ENCODE results near the gene KIFC1.

The KIFC1 gene

DNA sequence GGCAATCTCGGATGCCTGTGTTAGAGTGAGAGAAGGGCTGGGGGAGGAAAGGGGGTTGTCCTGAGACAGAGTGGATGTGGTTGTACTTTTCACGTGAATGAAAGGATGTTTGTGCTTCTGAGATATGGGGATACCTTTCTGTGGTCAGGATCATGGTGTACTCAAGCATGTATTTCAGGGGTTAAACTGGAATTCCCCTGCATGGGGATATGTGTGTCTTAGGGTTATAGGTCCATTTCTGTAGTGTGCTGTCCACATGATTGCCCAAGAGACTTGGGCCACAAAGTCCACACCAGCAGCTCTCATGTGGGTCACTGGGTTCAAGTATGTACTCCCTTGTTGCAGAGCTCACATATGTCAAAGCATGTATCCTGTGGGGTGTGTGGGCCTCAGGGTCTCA, 38.7 kb downstream of the KIFC1 start:
- Histone ChIP-seq H3K27ac (no peak overlapping the region), H3K27me3 (replicated peaks) (no peaks in the 10 kb centered on the region), H3K4me3 (ENCODE audit: low read depth, low read length) (no peak overlapping the region), H3K36me3 (replicated peaks) (peaks cover 2% of the 10 kb centered on the region)
- in situ Hi-C loops (cut with HindIII; ENCODE audit: low pct_ligation_motif_present, low sequenced_read_pairs): no loop called here
- DNase-seq: no peak
- TF ChIP-seq, protein P1, sequence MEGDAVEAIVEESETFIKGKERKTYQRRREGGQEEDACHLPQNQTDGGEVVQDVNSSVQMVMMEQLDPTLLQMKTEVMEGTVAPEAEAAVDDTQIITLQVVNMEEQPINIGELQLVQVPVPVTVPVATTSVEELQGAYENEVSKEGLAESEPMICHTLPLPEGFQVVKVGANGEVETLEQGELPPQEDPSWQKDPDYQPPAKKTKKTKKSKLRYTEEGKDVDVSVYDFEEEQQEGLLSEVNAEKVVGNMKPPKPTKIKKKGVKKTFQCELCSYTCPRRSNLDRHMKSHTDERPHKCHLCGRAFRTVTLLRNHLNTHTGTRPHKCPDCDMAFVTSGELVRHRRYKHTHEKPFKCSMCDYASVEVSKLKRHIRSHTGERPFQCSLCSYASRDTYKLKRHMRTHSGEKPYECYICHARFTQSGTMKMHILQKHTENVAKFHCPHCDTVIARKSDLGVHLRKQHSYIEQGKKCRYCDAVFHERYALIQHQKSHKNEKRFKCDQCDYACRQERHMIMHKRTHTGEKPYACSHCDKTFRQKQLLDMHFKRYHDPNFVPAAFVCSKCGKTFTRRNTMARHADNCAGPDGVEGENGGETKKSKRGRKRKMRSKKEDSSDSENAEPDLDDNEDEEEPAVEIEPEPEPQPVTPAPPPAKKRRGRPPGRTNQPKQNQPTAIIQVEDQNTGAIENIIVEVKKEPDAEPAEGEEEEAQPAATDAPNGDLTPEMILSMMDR (IDR thresholded peaks at IDR 0.05; ENCODE audit: low read depth, low read length, missing control alignments): no peak

DNA sequence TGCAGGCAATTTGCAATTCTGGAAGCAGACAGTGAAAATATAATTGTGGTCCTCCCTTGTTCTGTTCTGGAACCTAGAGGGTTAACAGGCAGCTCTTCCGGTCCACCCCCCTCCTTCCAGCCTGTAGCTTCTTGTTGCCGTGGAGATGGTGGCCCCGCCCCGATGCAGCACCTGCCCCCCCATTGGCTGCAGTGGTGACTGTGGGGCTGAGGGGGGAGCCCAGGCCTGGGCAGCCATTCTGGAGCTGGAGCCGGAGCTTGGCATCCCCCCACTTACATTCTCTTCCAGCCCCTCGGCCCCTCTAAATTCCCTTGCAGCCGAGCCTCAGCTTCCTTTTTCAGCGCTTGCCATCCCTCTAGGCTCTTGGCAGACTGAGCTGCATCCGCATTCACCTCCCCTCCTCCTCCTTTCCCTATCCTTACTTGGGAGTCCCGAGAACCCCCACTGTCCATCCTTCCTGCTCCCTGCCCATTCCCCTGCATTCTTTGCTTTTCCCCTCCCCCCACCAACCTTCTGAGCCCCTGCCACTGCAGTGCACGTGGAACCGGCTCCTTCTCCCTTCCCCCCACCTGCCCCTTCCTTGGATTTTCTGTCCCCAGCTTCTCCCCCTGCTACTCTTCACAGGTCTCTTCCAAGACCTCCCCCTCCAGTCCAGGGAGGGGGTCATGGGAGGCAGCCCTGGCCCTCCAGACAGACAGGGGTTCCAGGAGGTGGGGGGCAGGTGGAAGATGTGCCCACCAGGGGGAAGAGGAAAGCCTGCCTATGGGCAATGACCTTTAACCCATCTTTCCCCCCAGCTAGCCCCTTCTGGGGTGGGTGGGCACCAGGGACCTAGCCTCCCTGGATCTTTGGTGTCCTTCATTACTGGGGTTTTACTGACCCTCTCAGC, 39.6 kb downstream of the KIFC1 start:
- TF ChIP-seq, protein P1 (IDR thresholded peaks at IDR 0.05; ENCODE audit: low read depth, low read length, missing control alignments): no peak
- Histone ChIP-seq H3K4me3 (ENCODE audit: low read depth, low read length) (peak overlapping the region; percentile 20), H3K27me3 (replicated peaks) (no peaks in the 10 kb centered on the region), H3K27ac (no peak overlapping the region), H3K36me3 (replicated peaks) (peaks cover 9% of the 10 kb centered on the region)
- in situ Hi-C loops (cut with HindIII; ENCODE audit: low pct_ligation_motif_present, low sequenced_read_pairs): no loop called here
- DNase-seq: peak; percentile 61

DNA sequence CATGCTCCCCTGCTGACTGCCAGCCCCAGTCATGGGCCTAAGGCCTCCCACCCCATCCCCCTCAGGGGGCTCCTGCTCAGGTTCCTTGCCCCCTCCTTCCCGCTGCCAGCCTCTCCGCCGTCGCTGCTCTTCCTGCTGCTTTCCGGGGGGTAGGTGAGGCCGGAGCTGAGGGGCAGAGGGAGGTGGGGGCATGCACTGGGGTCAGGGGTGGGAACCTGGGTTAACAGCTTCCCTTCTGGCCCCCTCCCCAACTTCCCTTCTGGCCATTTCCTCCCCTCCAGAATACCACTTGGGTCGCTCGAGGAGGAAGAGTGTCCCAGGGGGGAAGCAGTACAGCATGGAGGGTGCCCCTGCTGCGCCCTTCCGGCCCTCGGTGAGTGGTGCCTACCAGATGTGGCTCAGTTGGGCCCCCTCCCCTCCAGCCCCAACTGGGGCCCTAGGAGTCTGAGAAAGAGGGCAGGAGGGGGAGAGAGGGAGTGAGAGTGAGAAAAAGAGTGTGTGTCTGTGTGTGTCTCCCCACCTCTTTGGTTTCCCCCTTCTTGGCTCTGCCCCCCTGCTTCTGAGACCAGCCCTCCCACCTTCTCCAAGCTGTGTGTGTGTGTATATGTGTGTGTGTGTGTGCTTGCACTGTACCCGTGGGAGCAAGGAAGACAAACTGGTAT, 40.4 kb downstream of the KIFC1 start:
- in situ Hi-C loops (cut with HindIII; ENCODE audit: low pct_ligation_motif_present, low sequenced_read_pairs): no loop called here
- no peak for DNase-seq
- no peak overlapping the region for H3K4me3 ChIP-seq (ENCODE audit: low read depth, low read length)
- peaks cover 15% of the 10 kb centered on the region for H3K36me3 ChIP-seq (replicated peaks)
- no peaks in the 10 kb centered on the region for H3K27me3 ChIP-seq (replicated peaks)
- TF ChIP-seq, protein P1 (IDR thresholded peaks at IDR 0.05; ENCODE audit: low read depth, low read length, missing control alignments): no peak
- H3K27ac ChIP-seq: no peak overlapping the region

DNA sequence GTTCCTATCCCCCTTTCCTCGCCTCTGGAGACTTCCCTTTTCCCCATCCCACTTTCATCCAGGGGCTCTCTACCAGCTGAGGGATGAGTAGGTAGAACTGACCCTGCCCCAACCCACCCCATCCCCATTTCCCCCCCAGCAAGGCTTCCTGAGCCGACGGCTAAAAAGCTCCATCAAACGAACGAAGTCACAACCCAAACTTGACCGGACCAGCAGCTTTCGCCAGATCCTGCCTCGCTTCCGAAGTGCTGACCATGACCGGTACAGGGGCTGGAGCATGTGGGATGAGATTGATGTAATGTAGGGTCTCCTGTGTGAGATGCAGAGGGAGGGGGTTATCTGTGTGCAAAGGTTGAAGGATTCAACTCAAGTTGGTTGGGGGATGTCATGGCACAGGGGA, 40.9 kb downstream of the KIFC1 start:
- TF ChIP-seq, protein P1 (IDR thresholded peaks at IDR 0.05; ENCODE audit: low read depth, low read length, missing control alignments): no peak
- H3K27ac ChIP-seq: no peak overlapping the region
- no peak overlapping the region for H3K4me3 ChIP-seq (ENCODE audit: low read depth, low read length)
- H3K36me3 ChIP-seq (replicated peaks): peaks cover 19% of the 10 kb centered on the region
- H3K27me3 ChIP-seq (replicated peaks): no peaks in the 10 kb centered on the region
- no peak for DNase-seq
- in situ Hi-C loops (cut with HindIII; ENCODE audit: low pct_ligation_motif_present, low sequenced_read_pairs): no loop called here

DNA sequence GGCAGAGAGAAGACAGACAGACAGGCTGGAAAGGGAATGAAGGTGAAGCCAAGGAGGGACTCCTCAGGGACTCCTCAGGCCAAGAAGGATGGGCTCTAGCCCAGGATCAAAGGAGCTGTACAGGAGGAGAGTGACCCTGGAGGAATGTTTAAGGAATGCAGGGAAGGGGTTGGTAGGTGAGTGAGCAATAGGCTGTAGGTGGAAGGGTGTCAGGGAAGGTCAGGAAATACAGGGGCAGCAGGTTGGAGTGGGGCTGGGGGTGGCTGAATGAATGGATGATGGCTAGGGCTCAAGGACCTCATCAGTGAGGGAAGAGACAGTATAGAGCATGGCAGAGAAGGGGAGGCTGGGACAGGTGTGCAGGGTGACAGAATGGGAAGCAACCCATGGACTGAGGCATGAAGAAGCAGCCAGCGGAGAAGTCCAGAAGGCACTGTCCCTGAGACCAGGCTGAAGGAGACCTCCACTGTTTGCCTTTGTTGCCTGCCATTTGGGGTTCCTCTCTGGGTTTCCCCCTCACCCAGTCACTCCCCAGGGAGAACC, 41.4 kb downstream of the KIFC1 start:
- no peak for DNase-seq
- H3K36me3 ChIP-seq (replicated peaks): peaks cover 22% of the 10 kb centered on the region
- no peaks in the 10 kb centered on the region for H3K27me3 ChIP-seq (replicated peaks)
- in situ Hi-C loops (cut with HindIII; ENCODE audit: low pct_ligation_motif_present, low sequenced_read_pairs): no loop called here
- no peak overlapping the region for H3K27ac ChIP-seq
- no peak overlapping the region for H3K4me3 ChIP-seq (ENCODE audit: low read depth, low read length)
- TF ChIP-seq, protein P1 (IDR thresholded peaks at IDR 0.05; ENCODE audit: low read depth, low read length, missing control alignments): no peak

Data from brain microvascular endothelial cell (primary cell).